GM23248 (cell line): Measurements from ENCODE around the gene ARHGAP26. TPM values are rescaled to one million over a fixed set of nuclear protein-coding genes. Genes with fewer than 3 reads are reported as not detected.
A peak's percentile ranks its signal among the peaks of the same experiment; 100 is the strongest.

ENCODE experiments used
- DNase-seq: peaks from one replicate; pipeline ENCODE4 v3.0.0-alpha.2; 2015
- H2AFZ ChIP-seq: fragments of 200-600 bp; sonication (generic); 2 replicates; pipeline ENCODE4 v1.6.1; 2016; ENCODE audit warnings: antibody characterized with exemption
- H3F3A ChIP-seq: fragments of 200-600 bp; sonication (generic); 2 replicates; pipeline ENCODE4 v1.6.1; 2016; ENCODE audit warnings: mild to moderate bottlenecking, antibody characterized with exemption, mixed run types; ENCODE audit not compliant: insufficient read depth
- H3K27ac ChIP-seq: fragments of 200-600 bp; sonication (generic); 2 replicates; pipeline ENCODE4 v1.5.1; 2016; ENCODE audit warnings: mild to moderate bottlenecking
- H3K27me3 ChIP-seq: fragments of 200-600 bp; sonication (generic); replicated peaks from 2 replicates; pipeline ENCODE4 v1.6.1; 2016; ENCODE audit warnings: mild to moderate bottlenecking; ENCODE audit not compliant: insufficient read depth
- H3K36me3 ChIP-seq: fragments of 200-600 bp; sonication (generic); 2 replicates; pipeline ENCODE4 v1.6.1; 2016; ENCODE audit warnings: low read depth, mild to moderate bottlenecking
- H3K4me1 ChIP-seq: fragments of 200-600 bp; sonication (generic); 2 replicates; pipeline ENCODE4 v1.6.1; 2016; ENCODE audit warnings: mild to moderate bottlenecking; ENCODE audit not compliant: insufficient read depth
- H3K4me2 ChIP-seq: fragments of 200-600 bp; sonication (generic); one replicate; pipeline ENCODE4 v1.6.1; 2016; ENCODE audit warnings: mild to moderate bottlenecking; ENCODE audit not compliant: unreplicated experiment
- H3K4me3 ChIP-seq: fragments of 200-600 bp; sonication (generic); 2 replicates; pipeline ENCODE4 v1.5.1; 2016; ENCODE audit warnings: mild to moderate bottlenecking
- H3K79me2 ChIP-seq: fragments of 200-600 bp; sonication (generic); 2 replicates; pipeline ENCODE4 v1.6.1; 2016; ENCODE audit warnings: mild to moderate bottlenecking; ENCODE audit not compliant: insufficient read depth
- H3K9ac ChIP-seq: fragments of 200-600 bp; sonication (generic); 2 replicates; pipeline ENCODE4 v1.6.1; 2016; ENCODE audit warnings: mild to moderate bottlenecking
- H3K9me2 ChIP-seq: fragments of 200-600 bp; sonication (generic); 2 replicates; pipeline ENCODE4 v1.6.1; 2016; ENCODE audit warnings: mixed run types, mild to moderate bottlenecking, moderate library complexity; ENCODE audit not compliant: insufficient read depth
- H3K9me3 ChIP-seq: fragments of 200-600 bp; sonication (generic); one replicate; pipeline ENCODE4 v1.6.1; 2017; ENCODE audit warnings: low read depth
- H4K20me1 ChIP-seq: fragments of 200-600 bp; sonication (generic); 2 replicates; pipeline ENCODE4 v1.6.0; 2016; ENCODE audit not compliant: insufficient read depth
- EZH2 ChIP-seq: fragments of 200-600 bp; sonication (generic); IDR thresholded peaks from 2 replicates; pipeline ENCODE4 v1.6.1; 2018; ENCODE audit warnings: antibody characterized with exemption, mild to moderate bottlenecking; ENCODE audit not compliant: insufficient read depth, poor library complexity, severe bottlenecking
- EZH2phosphoT487 ChIP-seq: fragments of 200-600 bp; sonication (generic); IDR thresholded peaks from 2 replicates; pipeline ENCODE4 v1.6.1; 2018; ENCODE audit warnings: antibody characterized with exemption, moderate library complexity, mild to moderate bottlenecking, low read depth; ENCODE audit not compliant: insufficient read depth
- WGBS, 2 experiments: methylation state at CpG; one replicate each; pipeline ENCODE4 v1.1.6; 2015 to 2017; ENCODE audit warnings: low lambda C conversion rate in 2 of 2, low coverage in 1 of 2; ENCODE audit errors: missing lambda C conversion rate in 2 of 2; 5-methylcytosine and 5-hydroxymethylcytosine counted together
- in situ Hi-C: fragments of 300-500 bp; cut with MboI; formaldehyde crosslinking; loops from 2 replicates; pipeline ENCODE4 v1.15.0; 2020
- polyA plus RNA-seq: library from polyadenylated mRNA; unstranded; fragments of >200 nt; fragmentation: Nextera tagmentation; extraction: Ambion mirVana; gene quantifications from 2 replicates; pipeline ENCODE4 v1.2.1, GENCODE V29; 2016
- total RNA-seq: library from RNA; depleted of rRNA; stranded (reverse); fragments of >200 nt; shearing (Covaris generic); gene quantifications from 2 replicates; pipeline ENCODE4 v1.2.3, GENCODE V29; 2014

ARHGAP26 gene
- total and polyA plus RNA-seq, 2 experiments from 2014 or later, result 1.6 to 1.7 TPM

DNA sequence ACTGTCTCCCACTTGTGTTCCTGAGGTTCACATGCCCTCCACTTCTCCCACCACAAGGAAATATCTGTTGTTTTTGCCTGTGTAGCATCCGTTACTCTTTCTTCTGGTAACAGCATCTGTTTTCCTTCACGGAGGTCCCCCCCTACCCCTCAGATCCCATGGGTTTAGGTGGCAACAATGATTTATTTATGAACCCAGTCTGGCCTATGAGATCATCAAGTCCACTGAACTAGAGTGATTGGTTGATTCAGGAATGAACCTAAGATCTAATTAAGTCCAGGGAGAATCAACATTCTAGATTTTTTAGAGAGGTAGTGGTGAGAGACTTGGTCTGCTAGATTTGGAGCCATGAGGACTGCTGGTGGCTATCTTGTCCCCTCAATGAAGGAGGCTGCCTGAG, 466.5 kb downstream of the ARHGAP26 start:
- Histone ChIP-seq H3K4me1 (peaks cover 22% of the 10 kb centered on the region), H3K79me2 (no peaks in the 10 kb centered on the region), H3K9me2 (no peaks in the 10 kb centered on the region), H2AFZ (no peak overlapping the region), H3K27ac (no peak overlapping the region), H3K9me3 (no peaks in the 10 kb centered on the region), H3F3A (peaks cover 7% of the 10 kb centered on the region; the same call in 1 of the 2 replicates), H3K4me2 (no peak overlapping the region), H3K9ac (no peak overlapping the region), H3K4me3 (no peak overlapping the region), H4K20me1 (no peaks in the 10 kb centered on the region), H3K27me3 (no peaks in the 10 kb centered on the region), H3K36me3 (no peaks in the 10 kb centered on the region)
- no peak for TF ChIP-seq EZH2
- no peak for TF ChIP-seq EZH2phosphoT487
- 50 to 55% methylated on average over 2 of the region's 2 CpGs for WGBS, 2 experiments
- in situ Hi-C loops, result no loop called here
- DNase-seq, result no peak

DNA sequence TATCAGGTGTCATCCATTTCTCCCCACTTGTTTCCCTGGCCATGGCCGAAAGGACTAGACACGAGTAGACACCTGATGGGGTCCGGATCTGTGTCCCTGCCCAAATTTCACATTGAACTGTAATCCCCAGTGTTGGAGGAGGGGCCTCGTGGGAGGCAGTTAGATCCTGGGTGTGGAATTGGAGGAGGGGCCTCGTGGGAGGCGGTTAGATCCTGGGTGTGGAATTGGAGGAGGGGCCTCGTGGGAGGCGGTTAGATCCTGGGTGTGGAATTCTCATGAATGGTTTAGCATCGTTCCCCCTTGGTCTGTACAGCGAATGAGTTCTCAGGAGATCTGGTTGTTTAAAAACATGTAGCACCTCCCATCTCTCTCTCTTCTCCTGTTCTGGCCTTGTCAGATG, 467.5 kb downstream of the ARHGAP26 start:
- Histone ChIP-seq H3K9ac (no peak overlapping the region), H3K27ac (no peak overlapping the region), H3K4me3 (no peak overlapping the region), H3K9me3 (no peaks in the 10 kb centered on the region), H3K9me2 (no peaks in the 10 kb centered on the region), H3F3A (peaks cover 14% of the 10 kb centered on the region), H3K4me1 (peaks cover 32% of the 10 kb centered on the region), H2AFZ (no peak overlapping the region), H3K27me3 (no peaks in the 10 kb centered on the region), H3K79me2 (no peaks in the 10 kb centered on the region), H3K36me3 (no peaks in the 10 kb centered on the region), H4K20me1 (no peaks in the 10 kb centered on the region), H3K4me2 (no peak overlapping the region)
- 93 to 97% methylated on average over 10 of the region's 10 CpGs for WGBS, 2 experiments
- no peak for DNase-seq
- in situ Hi-C loops, result no loop called here
- no peak for TF ChIP-seq EZH2
- TF ChIP-seq EZH2phosphoT487, result no peak

DNA sequence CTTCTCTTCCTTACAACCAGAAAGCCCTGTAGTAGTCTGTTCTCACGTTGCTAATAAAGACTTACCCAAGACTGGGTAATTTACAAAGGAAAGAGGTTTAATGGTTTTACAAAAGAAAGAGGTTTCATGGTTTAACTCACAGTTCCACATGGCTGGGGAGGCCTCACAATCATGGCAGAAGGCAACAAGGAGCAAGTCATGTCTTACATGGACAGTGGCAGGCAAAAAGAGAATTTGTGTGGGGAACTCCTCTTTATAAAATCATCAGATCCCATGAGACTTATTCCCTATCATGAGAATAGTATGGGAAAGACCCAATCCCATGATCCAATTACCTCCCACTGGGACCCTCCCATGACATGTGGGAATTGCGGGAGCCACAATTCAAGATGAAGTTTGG, 468.4 kb downstream of the ARHGAP26 start:
- H3K27me3 ChIP-seq, result no peaks in the 10 kb centered on the region
- H3K27ac ChIP-seq, result no peak overlapping the region
- TF ChIP-seq EZH2phosphoT487, result no peak
- TF ChIP-seq EZH2, result no peak
- in situ Hi-C loops, result no loop called here
- peaks cover 22% of the 10 kb centered on the region for H3F3A ChIP-seq
- H3K36me3 ChIP-seq, result no peaks in the 10 kb centered on the region
- no peaks in the 10 kb centered on the region for H4K20me1 ChIP-seq
- H2AFZ ChIP-seq, result no peak overlapping the region
- DNase-seq, result no peak
- 100% methylated on average over 2 of the region's 2 CpGs for WGBS, 2 experiments
- H3K9me3 ChIP-seq, result no peaks in the 10 kb centered on the region
- no peaks in the 10 kb centered on the region for H3K79me2 ChIP-seq
- H3K9me2 ChIP-seq, result no peaks in the 10 kb centered on the region
- H3K4me3 ChIP-seq, result no peak overlapping the region
- H3K4me1 ChIP-seq, result peaks cover 36% of the 10 kb centered on the region
- H3K9ac ChIP-seq, result no peak overlapping the region
- H3K4me2 ChIP-seq, result no peak overlapping the region

DNA sequence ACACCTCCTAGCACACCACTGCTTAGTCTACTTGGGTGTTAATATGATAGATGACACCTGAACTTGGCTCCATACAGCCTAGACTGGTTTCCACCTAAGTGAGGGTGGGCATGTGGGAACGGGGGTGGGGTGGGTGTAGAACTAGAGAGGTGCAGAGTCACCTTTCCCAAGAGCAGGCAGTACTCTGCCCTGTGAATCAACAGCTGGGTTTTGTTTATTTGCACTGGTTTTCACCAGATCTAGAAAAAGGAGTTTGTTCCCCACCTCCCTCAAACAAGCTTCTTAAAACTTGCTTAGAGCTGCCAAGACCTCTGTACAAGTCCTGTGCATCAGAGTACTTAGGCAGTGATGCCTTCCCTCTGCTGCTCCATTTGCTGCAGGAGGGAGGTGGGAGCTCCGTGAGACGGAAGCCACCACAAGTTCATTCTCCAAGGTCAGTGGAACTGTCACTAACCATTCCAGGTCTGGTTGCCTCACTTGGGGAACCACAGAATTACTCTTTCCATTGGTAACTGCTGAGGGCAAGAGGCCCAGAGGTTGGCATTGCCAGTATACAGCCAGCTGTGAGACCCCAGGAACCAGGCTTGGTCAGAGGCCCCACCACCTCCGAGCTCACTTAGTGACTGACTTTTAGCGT, 469.8 kb downstream of the ARHGAP26 start:
- DNase-seq, result no peak
- in situ Hi-C loops, result no loop called here
- no peak overlapping the region for H2AFZ ChIP-seq
- no peak for TF ChIP-seq EZH2phosphoT487
- no peaks in the 10 kb centered on the region for H3K9me3 ChIP-seq
- H3K79me2 ChIP-seq, result no peaks in the 10 kb centered on the region
- no peaks in the 10 kb centered on the region for H3K27me3 ChIP-seq
- no peak overlapping the region for H3K9ac ChIP-seq
- H3K4me1 ChIP-seq, result peaks cover 38% of the 10 kb centered on the region
- H3K4me2 ChIP-seq, result no peak overlapping the region
- no peaks in the 10 kb centered on the region for H4K20me1 ChIP-seq
- H3K4me3 ChIP-seq, result no peak overlapping the region
- no peaks in the 10 kb centered on the region for H3K36me3 ChIP-seq
- WGBS, 2 experiments, result 87 to 89% methylated on average over 5 of the region's 5 CpGs
- peaks cover 30% of the 10 kb centered on the region for H3F3A ChIP-seq
- no peak overlapping the region for H3K27ac ChIP-seq
- no peaks in the 10 kb centered on the region for H3K9me2 ChIP-seq

DNA sequence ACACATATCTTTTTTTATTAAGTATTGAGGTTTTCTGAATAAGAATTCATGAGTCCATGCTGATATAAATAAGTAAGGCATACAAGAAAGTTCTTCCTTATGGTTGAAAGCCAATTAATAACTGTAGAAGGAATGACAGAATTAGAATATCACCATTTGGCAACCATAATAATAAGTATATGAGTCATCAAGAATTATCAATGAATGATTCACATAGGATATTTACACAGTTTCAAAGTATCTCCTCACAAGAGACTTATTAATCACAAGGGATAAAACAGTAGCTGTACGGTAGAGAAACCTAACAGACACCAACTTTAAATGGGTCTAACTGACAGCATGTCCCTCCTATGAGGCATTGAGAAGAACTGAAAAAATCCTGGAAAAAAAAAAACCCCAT, 471.7 kb downstream of the ARHGAP26 start:
- H3F3A ChIP-seq, result peaks cover 35% of the 10 kb centered on the region
- H2AFZ ChIP-seq, result no peak overlapping the region
- DNase-seq, result peak; percentile 63
- no peaks in the 10 kb centered on the region for H3K9me2 ChIP-seq
- peak overlapping the region; percentile 100; the same call in 1 of the 2 replicates for H3K27ac ChIP-seq
- TF ChIP-seq EZH2, result no peak
- H3K27me3 ChIP-seq, result no peaks in the 10 kb centered on the region
- H3K4me2 ChIP-seq, result peak overlapping the region; percentile 78
- H3K4me3 ChIP-seq, result peak overlapping the region; percentile 12; the same call in 1 of the 2 replicates
- H3K79me2 ChIP-seq, result no peaks in the 10 kb centered on the region
- H3K9me3 ChIP-seq, result no peaks in the 10 kb centered on the region
- H3K4me1 ChIP-seq, result peaks cover 44% of the 10 kb centered on the region
- H4K20me1 ChIP-seq, result no peaks in the 10 kb centered on the region
- 0 to 6% methylated on average over 1 of the region's 1 CpG for WGBS, 2 experiments
- no peaks in the 10 kb centered on the region for H3K36me3 ChIP-seq
- in situ Hi-C loops, result no loop called here
- peak overlapping the region; percentile 93; the same call in 1 of the 2 replicates for H3K9ac ChIP-seq
